GM12878 (cell line): ENCODE results near the gene RERG. TPM values are rescaled to one million over a fixed set of nuclear protein-coding genes. Genes with fewer than 3 reads are reported as not detected.

Experiments used
- ATAC-seq: fragments of 200-7000 bp; cut with Tn5 transposase; 3 replicates; pipeline ENCODE4 v1.9.1; 2020; ENCODE audit warnings: mild to moderate bottlenecking, moderate library complexity
- BruUV-seq: library from RNA; stranded (reverse); fragments of 400-500 nt; replicated peaks from 2 replicates; lab custom pipeline; 2021; lab: Mats Ljungman, UMichigan
- CTCF ChIA-PET: fragments of 300-600 bp; sonication (Branson Sonifier 250); formaldehyde crosslinking; extraction: SDS; loops from one replicate; lab custom pipeline; 2021; ENCODE audit warnings: inconsistent platforms; lab: Yijun Ruan, JAX
- POLR2A ChIA-PET: fragments of 350-600 bp; formaldehyde crosslinking; extraction: SDS; loops from one replicate; lab custom pipeline; 2021; ENCODE audit warnings: inconsistent platforms; lab: Charles Lee
- RAD21 ChIA-PET: fragments of 300-600 bp; sonication (Branson Sonifier 250); formaldehyde crosslinking; loops from one replicate; lab custom pipeline; 2023; ENCODE audit warnings: antibody characterized with exemption; ENCODE audit not compliant: unreplicated experiment; lab: Charles Lee
- SMC1A ChIA-PET: fragments of 300-600 bp; sonication (Branson Sonifier 250); formaldehyde crosslinking; loops from one replicate; lab custom pipeline; 2023; ENCODE audit not compliant: unreplicated experiment, uncharacterized antibody; lab: Charles Lee
- DNase-seq: peaks from one replicate; pipeline ENCODE4 v3.0.0-alpha.2; 2011; ENCODE audit warnings: low read depth, low spot score
- FAIRE-seq: peaks from 3 replicates; lab custom pipeline; 2011; peaks lifted over from hg19 to GRCh38; lab: Jason Lieb, UNC
- H2AFZ ChIP-seq: 2 replicates; pipeline ENCODE4 v1.6.0; 2011; ENCODE audit warnings: low read depth, low read length, control low read depth; ENCODE audit not compliant: control insufficient read depth
- H3K27ac ChIP-seq: 2 replicates; pipeline ENCODE4 v1.5.1; 2011; ENCODE audit warnings: control low read depth; ENCODE audit not compliant: control insufficient read depth, insufficient read depth
- H3K27me3 ChIP-seq, 2 experiments: replicated peaks in 1 of 2; 2 replicates each; pipeline versions ENCODE4 v1.6.0 to v1.6.1; 2011; ENCODE audit warnings: low read length in 1 of 2; ENCODE audit not compliant: control insufficient read depth in 2 of 2, insufficient read depth in 2 of 2
- H3K36me3 ChIP-seq, 2 experiments: 2 replicates each; pipeline ENCODE4 v1.5.1; 2011; ENCODE audit warnings: low read length in 1 of 2; ENCODE audit not compliant: control insufficient read depth in 2 of 2, insufficient read depth in 2 of 2
- H3K4me1 ChIP-seq: 2 replicates; pipeline ENCODE4 v1.6.1; 2011; ENCODE audit warnings: mild to moderate bottlenecking, low read length, moderate library complexity, mixed read lengths; ENCODE audit not compliant: control insufficient read depth, insufficient read depth
- H3K4me2 ChIP-seq: 2 replicates; pipeline ENCODE4 v1.6.0; 2011; ENCODE audit warnings: control low read depth; ENCODE audit not compliant: control insufficient read depth, insufficient read depth
- H3K4me3 ChIP-seq: fragments of 200-600 bp; sonication (generic); 2 replicates; pipeline ENCODE4 v1.5.1; 2016
- H3K79me2 ChIP-seq: 2 replicates; pipeline ENCODE4 v1.6.0; 2011; ENCODE audit warnings: low read length; ENCODE audit not compliant: control insufficient read depth, insufficient read depth
- H3K9ac ChIP-seq: 2 replicates; pipeline ENCODE4 v1.8.0; 2011; ENCODE audit warnings: low read length, control low read depth, mixed read lengths; ENCODE audit not compliant: control insufficient read depth, insufficient read depth
- H3K9me3 ChIP-seq: replicated peaks from 3 replicates; pipeline ENCODE4 v1.5.1; 2011; ENCODE audit warnings: mild to moderate bottlenecking, low read length; ENCODE audit not compliant: control insufficient read depth, insufficient read depth
- H4K20me1 ChIP-seq: 2 replicates; pipeline ENCODE4 v1.6.0; 2011; ENCODE audit not compliant: control insufficient read depth, insufficient read depth
- BACH1 ChIP-seq: fragments of 450-650 bp; IDR thresholded peaks from 2 replicates; pipeline ENCODE4 v1.6.1; 2017; ENCODE audit warnings: mild to moderate bottlenecking, borderline replicate concordance
- CEBPB ChIP-seq, 2 experiments: fragments of 150-350 bp in 1 of 2; IDR thresholded peaks; 2 replicates each; pipeline ENCODE4 v1.6.1; 2012 to 2014; ENCODE audit warnings: low read depth in 2 of 2, low read length in 2 of 2, borderline replicate concordance in 1 of 2, inconsistent platforms in 1 of 2
- EGR1 ChIP-seq, 2 experiments: IDR thresholded peaks; 1 replicate in 1 of 2; 2 replicates in 1 of 2; pipeline ENCODE4 v1.6.1; 2011 to 2012; ENCODE audit warnings: low read depth in 2 of 2, low read length in 2 of 2, borderline replicate concordance in 1 of 2, mild to moderate bottlenecking in 1 of 2, moderate library complexity in 1 of 2
- HDAC2 ChIP-seq: fragments of 200-600 bp; sonication (generic); IDR thresholded peaks from 2 replicates; pipeline ENCODE4 v1.6.1; 2017
- MLLT1 ChIP-seq: fragments of 450-650 bp; IDR thresholded peaks from 2 replicates; pipeline ENCODE4 v1.6.1; 2016; ENCODE audit warnings: mild to moderate bottlenecking
- NFXL1 ChIP-seq: fragments of 450-650 bp; IDR thresholded peaks from 2 replicates; pipeline ENCODE4 v1.6.1; 2017; ENCODE audit warnings: antibody characterized with exemption, mild to moderate bottlenecking, borderline replicate concordance
- RBBP5 ChIP-seq: fragments of 200-600 bp; sonication (generic); conservative IDR thresholded peaks from 2 replicates; pipeline ENCODE4 v1.6.1; 2016
- SREBF2 ChIP-seq: IDR thresholded peaks from 2 replicates; pipeline ENCODE4 v1.6.1; 2012; ENCODE audit warnings: mild to moderate bottlenecking, low read length
- SUZ12 ChIP-seq: fragments of 200-600 bp; sonication (generic); IDR thresholded peaks from one replicate; pipeline ENCODE4 v1.6.1; 2018; ENCODE audit warnings: antibody characterized with exemption, mild to moderate bottlenecking; ENCODE audit not compliant: unreplicated experiment
- WGBS: methylation state at CpG from one replicate; pipeline ENCODE4 v1.1.6; 2016; ENCODE audit warnings: low lambda C conversion rate; ENCODE audit not compliant: insufficient replicate concordance, insufficient coverage; ENCODE audit errors: missing lambda C conversion rate; 5-methylcytosine and 5-hydroxymethylcytosine counted together
- in situ Hi-C: fragments of 300-500 bp; cut with MboI; formaldehyde crosslinking; loops from 9 replicates; pipeline ENCODE4 v1.14.3; 2018; ENCODE audit warnings: mixed read lengths
- intact Hi-C: fragments of 100-400 bp; cut with micrococcal nuclease; formaldehyde crosslinking; loops from one replicate; pipeline ENCODE4 v1.14.2; 2022; ENCODE audit not compliant: unreplicated experiment
- polyA plus RNA-seq, 11 experiments: library from polyadenylated mRNA; depleted of rRNA in 4 of 11; unstranded in 6 of 11; stranded (reverse) in 5 of 11; fragments of >200 nt; fragmentation: Nextera tagmentation in 4 of 11; fragmentation: Illumina TruSeq in 1 of 11; extraction: Ambion mirVana in 4 of 11; extraction: Trizol in 1 of 11; gene quantifications; 1 replicate in 1 of 11; 2 replicates in 10 of 11; pipeline versions ENCODE4 v1.2.1 to v1.2.3, GENCODE V29; 2011 to 2016; ENCODE audit warnings: inconsistent platforms in 2 of 11, missing spikeins in 2 of 11, low read depth in 1 of 11
- total RNA-seq, 4 experiments: library from RNA; depleted of rRNA in 3 of 4; stranded (reverse); fragments of >200 nt in 3 of 4; fragmentation: Illumina TruSeq in 1 of 4; extraction: Trizol in 1 of 4; gene quantifications; 2 replicates each; pipeline versions ENCODE4 v1.2.1 to v1.2.3, GENCODE V29; 2013 to 2021
- TF ChIP-seq, protein P1 (sequence below): IDR thresholded peaks from 2 replicates; pipeline ENCODE4 v1.6.1; 2011; ENCODE audit warnings: low read depth, low read length, improper control_type of control experiment, borderline replicate concordance
- TF ChIP-seq, protein P2 (sequence below), 3 experiments: IDR thresholded peaks in 2 of 3; conservative IDR thresholded peaks in 1 of 3; 2 replicates each; pipeline ENCODE4 v1.5.1; 2011; ENCODE audit warnings: low read depth in 3 of 3, low read length in 3 of 3, mild to moderate bottlenecking in 3 of 3, control low read depth in 2 of 3, moderate library complexity in 2 of 3, inconsistent platforms in 1 of 3, mixed read lengths in 1 of 3; ENCODE audit not compliant: control insufficient read depth in 2 of 3, insufficient read depth in 1 of 3; ENCODE audit errors: extremely low read depth in 1 of 3
- TF ChIP-seq, protein P3 (sequence below): fragments of 450-650 bp; conservative IDR thresholded peaks from 2 replicates; pipeline ENCODE4 v1.6.1; 2017; ENCODE audit warnings: mild to moderate bottlenecking, moderate library complexity
- TF ChIP-seq, protein P4 (sequence below): IDR thresholded peaks from 2 replicates; pipeline ENCODE4 v1.6.1; 2012; ENCODE audit warnings: low read depth, low read length, improper control_type of control experiment

Gene RERG
- total and polyA plus RNA-seq, 10 of the 15 experiments (the other 5 are each of a cell fraction or from before 2014, with no cell fraction given), result 0.03 to 5.3 (median 0.05) TPM; not detected in 5

DNA sequence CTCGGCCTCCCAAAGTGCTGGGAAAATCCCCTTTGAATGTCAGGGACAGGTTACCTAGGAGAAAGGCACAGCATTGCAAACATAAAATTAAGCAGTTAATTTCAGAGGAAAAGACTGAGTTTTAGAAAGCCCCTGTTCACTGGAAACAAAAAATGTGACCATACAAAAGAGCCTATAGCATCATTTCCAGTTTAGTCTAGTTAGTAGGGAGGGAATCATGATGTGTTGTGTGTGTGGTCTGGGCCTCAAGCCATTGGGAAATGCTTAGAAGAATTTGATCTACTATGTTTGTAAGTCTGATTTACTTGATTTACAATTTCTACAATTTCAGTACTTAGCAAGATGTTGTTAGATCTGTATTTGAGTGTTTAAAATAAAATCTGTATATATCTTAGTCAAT, 47.1 kb upstream of the RERG start:
- Histone ChIP-seq H3K4me2 (no peak overlapping the region), H4K20me1 (no peaks in the 10 kb centered on the region), H3K27me3 (no peaks in the 10 kb centered on the region), H3K79me2 (no peaks in the 10 kb centered on the region), H3K36me3 (no peaks in the 10 kb centered on the region), H3K4me1 (no peaks in the 10 kb centered on the region), H2AFZ (no peak overlapping the region), H3K4me3 (no peak overlapping the region), H3K27ac (no peak overlapping the region), H3K9ac (no peak overlapping the region), H3K9me3 (no peaks in the 10 kb centered on the region)
- RAD21 ChIA-PET, result no interaction called here
- ATAC-seq, result no peak
- POLR2A ChIA-PET, result no interaction called here
- peak; percentile 41 for FAIRE-seq
- no TSS peak for BruUV-seq
- in situ Hi-C loops, result loop anchor here (10.0 kb wide), 1 partner anchor 544 kb away; no protein-coding TSS in a partner anchor
- WGBS, result 44% methylated on average over 1 of the region's 1 CpG
- CTCF ChIA-PET, result interaction anchor here (0.5 kb wide), 1 partner anchor 1709 kb away, joined by 4 read pairs; no protein-coding TSS in a partner anchor
- DNase-seq, result no peak
- SMC1A ChIA-PET, result interaction anchor here (1.3 kb wide), 1 partner anchor 104 kb away, joined by 4 read pairs; no protein-coding TSS in a partner anchor
- TF ChIP-seq, protein P1, sequence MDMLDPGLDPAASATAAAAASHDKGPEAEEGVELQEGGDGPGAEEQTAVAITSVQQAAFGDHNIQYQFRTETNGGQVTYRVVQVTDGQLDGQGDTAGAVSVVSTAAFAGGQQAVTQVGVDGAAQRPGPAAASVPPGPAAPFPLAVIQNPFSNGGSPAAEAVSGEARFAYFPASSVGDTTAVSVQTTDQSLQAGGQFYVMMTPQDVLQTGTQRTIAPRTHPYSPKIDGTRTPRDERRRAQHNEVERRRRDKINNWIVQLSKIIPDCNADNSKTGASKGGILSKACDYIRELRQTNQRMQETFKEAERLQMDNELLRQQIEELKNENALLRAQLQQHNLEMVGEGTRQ, result no peak
- no peak for TF ChIP-seq RBBP5
- TF ChIP-seq HDAC2, result no peak
- TF ChIP-seq NFXL1, result no peak
- TF ChIP-seq, protein P2, sequence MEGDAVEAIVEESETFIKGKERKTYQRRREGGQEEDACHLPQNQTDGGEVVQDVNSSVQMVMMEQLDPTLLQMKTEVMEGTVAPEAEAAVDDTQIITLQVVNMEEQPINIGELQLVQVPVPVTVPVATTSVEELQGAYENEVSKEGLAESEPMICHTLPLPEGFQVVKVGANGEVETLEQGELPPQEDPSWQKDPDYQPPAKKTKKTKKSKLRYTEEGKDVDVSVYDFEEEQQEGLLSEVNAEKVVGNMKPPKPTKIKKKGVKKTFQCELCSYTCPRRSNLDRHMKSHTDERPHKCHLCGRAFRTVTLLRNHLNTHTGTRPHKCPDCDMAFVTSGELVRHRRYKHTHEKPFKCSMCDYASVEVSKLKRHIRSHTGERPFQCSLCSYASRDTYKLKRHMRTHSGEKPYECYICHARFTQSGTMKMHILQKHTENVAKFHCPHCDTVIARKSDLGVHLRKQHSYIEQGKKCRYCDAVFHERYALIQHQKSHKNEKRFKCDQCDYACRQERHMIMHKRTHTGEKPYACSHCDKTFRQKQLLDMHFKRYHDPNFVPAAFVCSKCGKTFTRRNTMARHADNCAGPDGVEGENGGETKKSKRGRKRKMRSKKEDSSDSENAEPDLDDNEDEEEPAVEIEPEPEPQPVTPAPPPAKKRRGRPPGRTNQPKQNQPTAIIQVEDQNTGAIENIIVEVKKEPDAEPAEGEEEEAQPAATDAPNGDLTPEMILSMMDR (IDR thresholded peaks at IDR 0.05 in 2 of 3, conservative IDR thresholded peaks at IDR 0.05 in 1 of 3; ENCODE audit: control insufficient read depth in 2 of 3, extremely low read depth in 1 of 3, insufficient read depth in 1 of 3, low read depth in 3 of 3, low read length in 3 of 3), result no peak
- TF ChIP-seq MLLT1, result no peak
- TF ChIP-seq, protein P3, sequence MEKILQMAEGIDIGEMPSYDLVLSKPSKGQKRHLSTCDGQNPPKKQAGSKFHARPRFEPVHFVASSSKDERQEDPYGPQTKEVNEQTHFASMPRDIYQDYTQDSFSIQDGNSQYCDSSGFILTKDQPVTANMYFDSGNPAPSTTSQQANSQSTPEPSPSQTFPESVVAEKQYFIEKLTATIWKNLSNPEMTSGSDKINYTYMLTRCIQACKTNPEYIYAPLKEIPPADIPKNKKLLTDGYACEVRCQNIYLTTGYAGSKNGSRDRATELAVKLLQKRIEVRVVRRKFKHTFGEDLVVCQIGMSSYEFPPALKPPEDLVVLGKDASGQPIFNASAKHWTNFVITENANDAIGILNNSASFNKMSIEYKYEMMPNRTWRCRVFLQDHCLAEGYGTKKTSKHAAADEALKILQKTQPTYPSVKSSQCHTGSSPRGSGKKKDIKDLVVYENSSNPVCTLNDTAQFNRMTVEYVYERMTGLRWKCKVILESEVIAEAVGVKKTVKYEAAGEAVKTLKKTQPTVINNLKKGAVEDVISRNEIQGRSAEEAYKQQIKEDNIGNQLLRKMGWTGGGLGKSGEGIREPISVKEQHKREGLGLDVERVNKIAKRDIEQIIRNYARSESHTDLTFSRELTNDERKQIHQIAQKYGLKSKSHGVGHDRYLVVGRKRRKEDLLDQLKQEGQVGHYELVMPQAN, result no peak
- TF ChIP-seq BACH1, result no peak
- no peak for TF ChIP-seq EGR1 (IDR thresholded peaks at IDR 0.05; ENCODE audit: borderline replicate concordance in 1 of 2, low read depth in 2 of 2, low read length in 2 of 2)
- no peak for TF ChIP-seq CEBPB (IDR thresholded peaks at IDR 0.05; ENCODE audit: borderline replicate concordance in 1 of 2, low read depth in 2 of 2, low read length in 2 of 2)
- no peak for TF ChIP-seq SUZ12
- TF ChIP-seq, protein P4, sequence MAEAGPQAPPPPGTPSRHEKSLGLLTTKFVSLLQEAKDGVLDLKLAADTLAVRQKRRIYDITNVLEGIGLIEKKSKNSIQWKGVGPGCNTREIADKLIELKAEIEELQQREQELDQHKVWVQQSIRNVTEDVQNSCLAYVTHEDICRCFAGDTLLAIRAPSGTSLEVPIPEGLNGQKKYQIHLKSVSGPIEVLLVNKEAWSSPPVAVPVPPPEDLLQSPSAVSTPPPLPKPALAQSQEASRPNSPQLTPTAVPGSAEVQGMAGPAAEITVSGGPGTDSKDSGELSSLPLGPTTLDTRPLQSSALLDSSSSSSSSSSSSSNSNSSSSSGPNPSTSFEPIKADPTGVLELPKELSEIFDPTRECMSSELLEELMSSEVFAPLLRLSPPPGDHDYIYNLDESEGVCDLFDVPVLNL, result no peak
- no peak for TF ChIP-seq SREBF2
- intact Hi-C loops, result loop anchor here (2.0 to 5.0 kb wide), 2 partner anchors 421 to 544 kb away; no protein-coding TSS in a partner anchor
